Measurements from ENCODE around the gene GPRIN1. TPM values are rescaled to one million over a fixed set of nuclear protein-coding genes. Genes with fewer than 3 reads are reported as not detected.

Gene GPRIN1
- total and polyA plus RNA-seq, 2 of the 4 experiments (the other 2 are of a cell fraction), result 3.0 to 4.7 TPM

DNA sequence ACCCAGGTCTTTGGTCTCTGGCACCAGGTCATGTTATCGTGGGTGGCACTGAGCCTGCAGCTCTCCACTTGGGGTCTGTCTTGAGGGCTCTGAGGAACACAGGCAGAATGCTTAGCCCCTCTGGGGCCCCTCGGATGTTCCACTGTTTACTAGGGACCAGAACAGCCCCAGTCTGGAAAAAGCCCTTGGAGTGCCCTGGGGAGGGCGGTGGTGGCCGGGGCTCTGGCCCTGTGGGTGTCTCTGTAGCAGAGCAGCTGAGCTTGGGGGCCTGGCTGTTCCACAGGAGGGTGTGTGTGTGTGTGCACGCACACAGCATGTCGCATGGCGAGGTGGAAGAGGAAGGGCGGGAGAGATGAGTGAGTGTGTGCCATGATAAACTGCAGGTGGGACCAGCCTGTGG is 15.4 kb downstream of the GPRIN1 start:
- Histone ChIP-seq H3K79me1 (ENCODE audit: low read depth in 1 of 2, low read length in 2 of 2) (no peaks in the 10 kb centered on the region), H4K91ac (ENCODE audit: insufficient read depth, low read depth, low read length) (no peak overlapping the region), H2BK20ac (ENCODE audit: low read depth, low read length) (no peak overlapping the region), H2AK9ac (replicated peaks; ENCODE audit: low read depth, low read length, poor library complexity) (no peak overlapping the region), H3K4ac (ENCODE audit: low read depth, low read length) (no peak overlapping the region), H2BK15ac (ENCODE audit: low read depth, low read length) (no peak overlapping the region), H3K56ac (ENCODE audit: extremely low read depth, insufficient read depth, low read length) (no peak overlapping the region), H2BK120ac (ENCODE audit: low read depth, low read length) (no peak overlapping the region), H3K18ac (ENCODE audit: low read depth, low read length) (no peak overlapping the region), H3K36me3 (ENCODE audit: control insufficient read depth, insufficient read depth, low read length) (no peaks in the 10 kb centered on the region; the same call in 1 of the 2 replicates), H3K4me2 (ENCODE audit: low read depth, low read length) (no peak overlapping the region), H2AK5ac (ENCODE audit: low read depth, low read length) (no peak overlapping the region), H2AFZ (replicated peaks; ENCODE audit: low read length, poor library complexity) (no peak overlapping the region), H3K9me3 (ENCODE audit: control insufficient read depth, insufficient read depth, low read length) (no peaks in the 10 kb centered on the region), H3K9me1 (ENCODE audit: insufficient read depth, low read length) (no peaks in the 10 kb centered on the region), H2BK5ac (ENCODE audit: low read depth, low read length, poor library complexity, severe bottlenecking) (no peak overlapping the region), H4K5ac (ENCODE audit: low read depth, low read length) (no peak overlapping the region), H3K14ac (replicated peaks; ENCODE audit: low read depth, low read length) (no peak overlapping the region), H3K4me1 (ENCODE audit: control insufficient read depth, insufficient read depth, low read length) (no peaks in the 10 kb centered on the region), H3K9ac (ENCODE audit: low read depth, low read length) (no peak overlapping the region), H3K27ac (ENCODE audit: insufficient read depth, low read length) (no peak overlapping the region), H4K20me1 (ENCODE audit: insufficient read depth, low read length) (no peaks in the 10 kb centered on the region), H3K4me3 (ENCODE audit: insufficient read depth, low read depth, low read length) (no peak overlapping the region), H3K27me3 (ENCODE audit: control insufficient read depth, insufficient read depth, low read length) (no peaks in the 10 kb centered on the region), H4K8ac (ENCODE audit: low read depth in 2 of 2, low read length in 2 of 2) (no peak overlapping the region), H3K23ac (ENCODE audit: low read depth, low read length) (no peak overlapping the region)
- CTCF ChIA-PET, result no interaction called here
- POLR2A ChIA-PET (ENCODE audit: unreplicated experiment), result no interaction called here
- no peak for TF ChIP-seq MAFK (IDR thresholded peaks at IDR 0.05; ENCODE audit: low read depth, low read length)
- no peak for TF ChIP-seq FOS (IDR thresholded peaks at IDR 0.05; ENCODE audit: low read depth, low read length)
- TF ChIP-seq RAD21 (IDR thresholded peaks at IDR 0.05; ENCODE audit: low read length), result no peak
- no peak for TF ChIP-seq SMC3 (IDR thresholded peaks at IDR 0.05; ENCODE audit: low read depth, low read length)
- no peak for TF ChIP-seq NFE2L2 (IDR thresholded peaks at IDR 0.05; ENCODE audit: low read depth, low read length)
- no peak for TF ChIP-seq CEBPB (IDR thresholded peaks at IDR 0.05; ENCODE audit: low read depth, low read length)
- TF ChIP-seq CHD1 (IDR thresholded peaks at IDR 0.05; ENCODE audit: low read depth, low read length), result no peak
- no peak for TF ChIP-seq RFX5 (IDR thresholded peaks at IDR 0.05; ENCODE audit: low read depth, low read length)
- in situ Hi-C loops (cut with MboI; ENCODE audit: low sequenced_read_pairs) (no loop called here), dilution Hi-C loops (cut with HindIII; ENCODE audit: low sequenced_read_pairs, unreplicated experiment) (no loop called here), intact Hi-C loops (cut with micrococcal nuclease) (no loop called here)
- 100% methylated on average over 4 of the region's 8 CpGs; no CpG with 5 or more reads in 1 of the 2 experiments for WGBS, 2 experiments (ENCODE audit: extremely low coverage in 2 of 2, insufficient read length in 1 of 2)
- DNase-seq (no peak), ATAC-seq (ENCODE audit: low read depth) (no peak)
- no TSS peak for BruUV-seq (replicated peaks)

All from IMR-90 (cell line).